HepG2 (cell line): ENCODE measurements around the gene PCDHGA10.

Experiments
- ISL2 ChIP-seq: sonication (generic); formaldehyde crosslinking; IDR thresholded peaks from 2 replicates; pipeline ENCODE4 v1.5.0; 2020; ENCODE audit warnings: missing genetic modification reagents
- MAFK ChIP-seq, 2 experiments: IDR thresholded peaks in 1 of 2; conservative IDR thresholded peaks in 1 of 2; 2 replicates each; pipeline ENCODE4 v1.6.1; 2011; ENCODE audit warnings: improper control_type of control experiment in 2 of 2, low read length in 2 of 2
- MEIS2 ChIP-seq: sonication (generic); formaldehyde crosslinking; IDR thresholded peaks from 2 replicates; pipeline ENCODE4 v1.9.0; 2021; ENCODE audit warnings: mild to moderate bottlenecking, missing genetic modification reagents
- POLR2AphosphoS5 ChIP-seq: IDR thresholded peaks from 2 replicates; pipeline ENCODE4 v1.6.1; 2012; ENCODE audit warnings: low read depth, low read length
- SRF ChIP-seq: IDR thresholded peaks from 2 replicates; pipeline ENCODE4 v1.6.1; 2011; ENCODE audit warnings: mild to moderate bottlenecking, low read depth, low read length, moderate library complexity
- ZC3H13 ChIP-seq: sonication (generic); formaldehyde crosslinking; IDR thresholded peaks from 2 replicates; pipeline ENCODE4 v1.8.1; 2023; ENCODE audit warnings: mild to moderate bottlenecking, missing genetic modification reagents, moderate library complexity
- ZNF274 ChIP-seq: sonication (generic); formaldehyde crosslinking; IDR thresholded peaks from 2 replicates; pipeline ENCODE4 v1.5.1; 2020; ENCODE audit warnings: mild to moderate bottlenecking, missing genetic modification reagents
- TF ChIP-seq, protein P1 (sequence below): sonication (generic); formaldehyde crosslinking; IDR thresholded peaks from 2 replicates; pipeline ENCODE4 v1.4.0; 2020; ENCODE audit warnings: missing genetic modification reagents, borderline replicate concordance
- TF ChIP-seq, protein P2 (sequence below): sonication (generic); formaldehyde crosslinking; IDR thresholded peaks from 2 replicates; pipeline ENCODE4 v1.5.0; 2020; ENCODE audit warnings: mild to moderate bottlenecking, missing genetic modification reagents, moderate library complexity
- TF ChIP-seq, protein P3 (sequence below): sonication (generic); formaldehyde crosslinking; IDR thresholded peaks from 2 replicates; pipeline ENCODE4 v1.5.0; 2020; ENCODE audit warnings: missing genetic modification reagents

DNA sequence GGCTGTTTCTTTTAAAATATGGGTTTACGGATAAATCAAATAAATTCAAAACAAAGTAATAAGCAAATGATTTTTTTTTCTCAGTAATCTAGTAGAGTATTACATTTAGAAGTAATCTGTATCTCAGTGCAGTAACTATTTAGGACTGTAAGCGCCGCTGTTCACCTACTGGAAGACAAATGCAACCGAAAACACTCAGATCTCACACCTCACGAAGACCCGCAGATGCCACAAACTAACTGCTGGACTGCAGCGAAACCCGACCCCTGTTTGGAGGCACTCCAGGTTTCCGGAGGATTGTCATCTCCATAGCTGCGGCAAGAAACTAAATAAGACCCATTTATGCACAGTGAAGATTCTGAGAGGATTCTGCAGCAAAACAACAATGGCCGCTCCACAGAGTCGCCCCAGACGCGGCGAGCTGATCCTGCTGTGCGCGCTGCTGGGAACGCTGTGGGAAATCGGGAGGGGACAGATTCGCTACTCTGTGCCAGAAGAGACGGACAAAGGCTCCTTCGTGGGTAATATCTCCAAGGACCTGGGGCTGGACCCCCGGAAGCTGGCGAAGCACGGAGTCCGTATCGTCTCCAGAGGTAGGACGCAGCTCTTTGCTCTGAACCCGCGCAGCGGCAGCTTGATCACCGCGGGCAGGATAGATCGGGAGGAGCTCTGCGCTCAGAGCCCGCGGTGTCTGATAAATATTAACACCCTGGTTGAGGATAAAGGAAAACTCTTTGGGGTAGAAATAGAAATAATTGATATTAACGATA is 20.2 kb upstream of the PCDHGA10 start, which contains the start of gene PCDHGA8:
- TF ChIP-seq, protein P1, sequence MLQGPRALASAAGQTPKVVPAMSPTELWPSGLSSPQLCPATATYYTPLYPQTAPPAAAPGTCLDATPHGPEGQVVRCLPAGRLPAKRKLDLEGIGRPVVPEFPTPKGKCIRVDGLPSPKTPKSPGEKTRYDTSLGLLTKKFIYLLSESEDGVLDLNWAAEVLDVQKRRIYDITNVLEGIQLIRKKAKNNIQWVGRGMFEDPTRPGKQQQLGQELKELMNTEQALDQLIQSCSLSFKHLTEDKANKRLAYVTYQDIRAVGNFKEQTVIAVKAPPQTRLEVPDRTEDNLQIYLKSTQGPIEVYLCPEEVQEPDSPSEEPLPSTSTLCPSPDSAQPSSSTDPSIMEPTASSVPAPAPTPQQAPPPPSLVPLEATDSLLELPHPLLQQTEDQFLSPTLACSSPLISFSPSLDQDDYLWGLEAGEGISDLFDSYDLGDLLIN = no peak
- TF ChIP-seq, protein P2, sequence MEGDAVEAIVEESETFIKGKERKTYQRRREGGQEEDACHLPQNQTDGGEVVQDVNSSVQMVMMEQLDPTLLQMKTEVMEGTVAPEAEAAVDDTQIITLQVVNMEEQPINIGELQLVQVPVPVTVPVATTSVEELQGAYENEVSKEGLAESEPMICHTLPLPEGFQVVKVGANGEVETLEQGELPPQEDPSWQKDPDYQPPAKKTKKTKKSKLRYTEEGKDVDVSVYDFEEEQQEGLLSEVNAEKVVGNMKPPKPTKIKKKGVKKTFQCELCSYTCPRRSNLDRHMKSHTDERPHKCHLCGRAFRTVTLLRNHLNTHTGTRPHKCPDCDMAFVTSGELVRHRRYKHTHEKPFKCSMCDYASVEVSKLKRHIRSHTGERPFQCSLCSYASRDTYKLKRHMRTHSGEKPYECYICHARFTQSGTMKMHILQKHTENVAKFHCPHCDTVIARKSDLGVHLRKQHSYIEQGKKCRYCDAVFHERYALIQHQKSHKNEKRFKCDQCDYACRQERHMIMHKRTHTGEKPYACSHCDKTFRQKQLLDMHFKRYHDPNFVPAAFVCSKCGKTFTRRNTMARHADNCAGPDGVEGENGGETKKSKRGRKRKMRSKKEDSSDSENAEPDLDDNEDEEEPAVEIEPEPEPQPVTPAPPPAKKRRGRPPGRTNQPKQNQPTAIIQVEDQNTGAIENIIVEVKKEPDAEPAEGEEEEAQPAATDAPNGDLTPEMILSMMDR (CRISPR knock-in tag) = peak; percentile 17; the same call in 1 of the 2 replicates
- TF ChIP-seq MEIS2 (CRISPR knock-in tag) (no peak), POLR2AphosphoS5 (no peak), MAFK (conservative IDR thresholded peaks at IDR 0.05 in 1 of 2, IDR thresholded peaks at IDR 0.05 in 1 of 2; ENCODE audit: low read length in 2 of 2) (no peak), ZNF274 (no peak), ISL2 (CRISPR knock-in tag) (no peak), ZC3H13 (no peak), SRF (no peak)
- TF ChIP-seq, protein P3, sequence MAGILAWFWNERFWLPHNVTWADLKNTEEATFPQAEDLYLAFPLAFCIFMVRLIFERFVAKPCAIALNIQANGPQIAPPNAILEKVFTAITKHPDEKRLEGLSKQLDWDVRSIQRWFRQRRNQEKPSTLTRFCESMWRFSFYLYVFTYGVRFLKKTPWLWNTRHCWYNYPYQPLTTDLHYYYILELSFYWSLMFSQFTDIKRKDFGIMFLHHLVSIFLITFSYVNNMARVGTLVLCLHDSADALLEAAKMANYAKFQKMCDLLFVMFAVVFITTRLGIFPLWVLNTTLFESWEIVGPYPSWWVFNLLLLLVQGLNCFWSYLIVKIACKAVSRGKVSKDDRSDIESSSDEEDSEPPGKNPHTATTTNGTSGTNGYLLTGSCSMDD (CRISPR knock-in tag) = no peak
